Prostate gland (tissue), 2 donors: Measurements from ENCODE around the gene KIF16B.

Source experiments
- CTCF ChIP-seq, 4 experiments: fragments of 200-600 bp in 2 of 4; fragments of 450-650 bp in 2 of 4; sonication (generic) in 2 of 4; IDR thresholded peaks; 1 replicate in 3 of 4; 2 replicates in 1 of 4; pipeline ENCODE4 v1.5.1; 2016 to 2019; ENCODE audit warnings: antibody characterized with exemption in 4 of 4, mild to moderate bottlenecking in 2 of 4, moderate library complexity in 2 of 4
- POLR2A ChIP-seq: fragments of 450-650 bp; IDR thresholded peaks from one replicate; pipeline ENCODE4 v1.6.1; 2016; ENCODE audit warnings: antibody characterized with exemption, mild to moderate bottlenecking

DNA sequence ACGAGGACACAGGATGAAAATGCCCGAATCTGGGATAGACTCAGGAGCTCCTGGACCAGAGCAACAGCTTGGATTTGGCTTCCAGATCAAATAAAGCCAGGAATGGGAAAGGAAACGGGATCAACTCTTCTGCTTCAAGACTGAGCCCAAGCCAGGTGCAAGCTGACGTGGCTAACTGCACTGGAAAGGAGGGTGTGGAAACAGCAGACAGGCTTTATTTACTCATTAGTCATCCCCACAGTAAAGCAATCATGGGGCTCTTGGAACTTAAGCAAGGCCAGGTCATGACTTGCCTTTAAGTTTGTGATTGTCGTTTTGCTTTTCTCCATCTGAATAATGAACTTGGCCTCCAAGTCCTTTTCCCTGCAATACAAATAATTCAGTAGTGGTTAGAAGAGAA lies 45.2 kb downstream of the KIF16B start:
- TF ChIP-seq POLR2A (peak; percentile 29), CTCF (IDR thresholded peaks at IDR 0.05) (no peak)
